ENCODE measurements around the gene TRANK1.

- TF ChIP-seq POLR2A (IDR thresholded peaks at IDR 0.05) (no peak), CTCF (IDR thresholded peaks at IDR 0.05) (no peak)
These were observed 133.1 kb downstream of the TRANK1 start for GRCh38 chr3:36811768-36812167.

Measured in heart left ventricle (tissue), 13 donors.